ENCODE results near the gene PRKCSH. TPM values are rescaled to one million over a fixed set of nuclear protein-coding genes. Genes with fewer than 3 reads are reported as not detected.
"Not testable (repeated sequence)": the region's sequence is repeated elsewhere in the genome, so short reads cannot be mapped to it uniquely, and the experiment has no call there.

Gene PRKCSH
- total RNA-seq, 1 donor from 2014 or later, result 311 TPM

DNA sequence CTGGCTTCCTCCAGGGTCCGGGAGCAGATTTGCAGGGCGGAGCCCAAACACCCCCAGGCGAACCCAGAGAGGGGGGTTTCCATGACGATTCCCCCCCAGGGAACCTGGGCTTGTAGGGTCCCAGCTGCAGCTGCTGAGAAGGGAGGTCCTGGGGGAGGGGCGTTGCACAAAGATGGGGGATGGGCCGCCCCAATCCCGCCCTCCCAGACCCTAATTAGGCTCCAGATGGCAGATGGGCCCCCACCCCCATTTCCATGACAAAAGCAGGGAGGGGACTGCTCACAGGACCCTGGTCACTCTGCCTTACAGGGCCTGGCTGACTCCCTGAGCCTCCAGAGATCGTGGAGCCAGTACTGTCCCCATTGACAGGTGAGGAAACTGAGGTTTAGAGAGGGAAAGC lies 30.2 kb downstream of the PRKCSH start:
- intact Hi-C loops (cut with micrococcal nuclease), result no loop called here

DNA sequence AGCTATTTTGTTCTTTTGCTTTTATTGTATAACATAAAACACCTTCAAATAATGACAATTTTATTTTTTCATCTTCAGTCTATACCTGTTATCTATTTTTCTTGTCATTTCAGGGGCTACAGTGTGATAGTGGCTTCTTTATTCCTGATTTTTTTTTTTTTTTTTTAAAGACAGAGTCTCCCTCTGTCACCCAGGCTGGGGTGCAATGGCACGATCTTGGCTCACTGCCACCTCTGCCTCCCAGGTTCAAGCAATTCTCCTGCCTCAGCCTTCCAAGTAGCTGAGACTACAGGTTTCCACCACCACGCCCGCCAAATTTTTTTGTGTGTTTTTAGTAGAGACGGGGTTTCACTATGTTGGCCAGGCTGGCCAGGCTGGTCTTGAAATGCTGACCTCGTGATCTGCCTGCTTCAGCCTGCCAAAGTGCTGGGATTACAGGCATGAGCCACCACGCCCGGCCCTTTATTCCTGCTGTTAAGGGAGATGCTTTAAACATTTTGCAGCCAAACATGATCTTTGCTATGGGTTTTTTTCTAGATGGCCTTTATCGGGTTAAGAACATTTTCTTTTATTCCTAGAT lies 32.9 kb downstream of the PRKCSH start:
- intact Hi-C loops (cut with micrococcal nuclease), result not testable (repeated sequence)

DNA sequence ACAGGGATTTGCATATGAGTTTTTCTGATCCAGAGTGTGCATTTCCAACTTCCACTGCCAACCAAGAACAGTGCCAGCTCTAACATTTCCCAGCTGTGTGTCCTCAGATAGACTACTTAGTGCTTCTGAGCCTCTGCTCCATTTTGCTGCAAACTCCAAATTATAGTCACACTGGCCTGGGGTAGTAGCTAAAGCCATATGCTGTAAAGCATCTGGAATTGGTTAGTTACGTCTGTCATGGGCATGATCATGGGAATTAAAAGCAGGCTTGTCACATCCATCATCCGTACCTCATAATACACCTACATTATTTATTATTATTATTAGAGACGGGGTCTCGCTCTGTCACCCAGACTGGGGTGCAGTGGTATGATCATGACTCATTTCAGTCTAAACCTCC lies 38.3 kb downstream of the PRKCSH start:
- intact Hi-C loops (cut with micrococcal nuclease), result no loop called here

DNA sequence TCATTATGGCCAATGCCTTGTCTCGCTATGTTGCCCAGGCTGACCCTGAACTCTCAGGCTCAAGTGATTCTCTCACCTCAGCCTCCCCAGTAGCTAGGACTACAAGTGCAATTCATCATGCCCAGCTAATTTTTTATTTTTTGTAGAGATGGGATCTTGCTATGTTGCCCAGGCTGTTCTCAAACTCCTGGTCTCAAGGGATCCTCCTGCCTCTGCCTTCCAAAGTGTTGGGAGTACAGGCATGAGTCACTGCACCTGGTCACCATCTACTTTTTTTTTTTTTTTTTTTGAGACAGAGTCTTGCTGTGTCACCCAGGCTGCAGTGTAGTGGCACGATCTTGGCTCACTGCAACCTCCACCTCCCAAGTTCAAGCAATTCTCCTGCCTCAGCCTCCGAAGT lies 39.9 kb downstream of the PRKCSH start:
- intact Hi-C loops (cut with micrococcal nuclease), result not testable (repeated sequence)

DNA sequence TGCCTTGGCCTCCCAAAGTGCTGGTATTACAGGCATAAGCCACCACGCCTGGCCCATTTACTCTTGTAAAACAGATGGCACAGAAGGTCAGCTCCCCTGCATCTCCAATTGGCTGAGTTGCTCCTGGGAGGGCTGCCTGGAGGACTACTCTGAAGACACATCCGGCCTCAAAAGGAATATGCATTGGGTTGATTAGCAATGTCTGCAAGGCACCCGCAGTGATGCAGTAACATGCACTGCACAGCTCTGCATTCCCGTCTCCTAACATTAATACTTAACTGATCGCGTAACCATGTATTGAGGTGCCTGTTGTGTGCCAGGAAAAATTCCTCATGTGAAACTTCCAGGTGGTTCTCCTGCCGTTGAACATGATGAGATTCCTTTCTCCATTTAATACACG lies 40.4 kb downstream of the PRKCSH start:
- intact Hi-C loops (cut with micrococcal nuclease), result no loop called here

DNA sequence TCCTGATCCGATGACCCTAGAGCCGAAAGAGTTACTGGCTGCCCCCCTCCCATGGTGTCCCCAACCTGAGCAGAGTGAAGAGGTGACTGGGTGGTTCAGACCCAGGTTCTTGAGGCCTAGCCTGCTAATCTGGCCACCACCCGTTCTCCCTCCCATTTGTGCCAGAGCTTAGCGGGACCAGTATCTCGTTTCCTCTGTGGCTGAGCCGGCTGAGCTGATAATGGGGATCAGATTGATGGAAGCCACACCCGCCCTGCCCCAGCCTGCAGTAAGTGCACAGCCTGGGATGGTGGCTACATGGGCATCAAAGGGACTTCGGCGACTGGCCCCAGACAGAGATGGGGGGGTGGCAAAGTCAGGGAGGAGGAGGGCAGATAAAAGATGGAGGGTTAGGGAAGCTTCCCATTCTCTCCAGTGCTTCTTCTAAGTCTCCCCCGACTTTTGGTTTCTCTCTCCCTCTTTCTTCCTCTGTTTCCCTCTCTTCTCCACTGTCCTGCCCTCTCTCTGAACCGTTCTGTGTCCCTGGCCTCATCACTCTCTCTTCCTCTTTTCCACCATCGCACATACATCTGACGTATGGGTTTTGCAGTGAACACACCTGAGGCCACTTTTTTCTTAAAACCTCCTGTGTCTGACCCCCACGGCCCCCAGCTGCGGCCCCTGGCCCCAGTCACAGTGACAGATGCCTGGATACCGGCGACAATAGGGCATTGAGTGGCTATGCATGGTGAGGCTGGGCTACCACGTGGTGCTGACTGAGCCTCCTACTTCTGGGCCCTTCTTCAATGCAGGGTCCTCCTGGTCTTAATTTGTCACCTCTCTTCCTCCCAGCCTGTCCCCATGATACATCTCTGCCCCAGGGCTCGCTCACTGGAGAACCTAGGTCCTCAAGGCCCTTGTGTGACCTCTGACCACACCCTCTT lies 43.0 kb downstream of the PRKCSH start:
- intact Hi-C loops (cut with micrococcal nuclease), result no loop called here

DNA sequence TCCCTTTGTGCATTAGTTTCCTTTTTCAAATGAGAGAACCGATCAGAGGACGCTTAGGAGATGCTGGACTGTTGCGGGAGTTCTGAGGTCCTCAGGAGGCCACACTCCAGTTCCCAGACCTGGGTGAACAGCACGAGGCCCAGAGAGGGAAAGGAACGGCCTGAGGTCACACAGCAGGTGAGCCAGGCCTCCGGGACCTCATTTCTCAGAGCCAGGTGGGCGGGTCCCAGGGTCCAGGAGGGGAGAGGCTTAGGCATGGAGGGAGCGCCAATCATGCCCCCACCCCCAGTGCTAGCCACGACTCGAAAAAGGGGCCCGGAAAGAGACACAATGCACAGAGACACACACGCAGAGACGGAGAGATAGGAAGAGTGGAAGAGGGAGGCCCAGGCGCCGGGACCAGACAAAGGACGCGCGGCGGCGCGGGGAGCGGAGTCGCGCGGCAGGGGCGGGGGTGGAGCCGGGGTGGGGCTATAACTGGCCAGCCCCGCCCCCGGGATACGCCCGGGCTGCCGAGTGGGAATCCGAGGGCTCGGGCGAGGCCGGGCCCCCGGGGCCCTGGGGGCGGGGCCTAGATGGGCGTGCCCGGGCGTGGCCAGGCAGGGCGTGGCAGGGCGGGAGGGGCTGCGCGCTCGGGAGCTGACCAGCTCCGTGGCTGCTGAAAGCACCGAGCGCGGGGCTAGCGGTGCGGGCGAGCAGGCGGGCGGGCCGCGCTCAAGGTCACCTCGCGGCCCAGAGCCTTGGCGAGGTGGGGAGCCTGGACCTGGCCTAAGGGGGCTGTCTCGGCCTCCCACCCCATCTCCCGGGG lies 43.9 kb downstream of the PRKCSH start:
- intact Hi-C loops (cut with micrococcal nuclease), result no loop called here

DNA sequence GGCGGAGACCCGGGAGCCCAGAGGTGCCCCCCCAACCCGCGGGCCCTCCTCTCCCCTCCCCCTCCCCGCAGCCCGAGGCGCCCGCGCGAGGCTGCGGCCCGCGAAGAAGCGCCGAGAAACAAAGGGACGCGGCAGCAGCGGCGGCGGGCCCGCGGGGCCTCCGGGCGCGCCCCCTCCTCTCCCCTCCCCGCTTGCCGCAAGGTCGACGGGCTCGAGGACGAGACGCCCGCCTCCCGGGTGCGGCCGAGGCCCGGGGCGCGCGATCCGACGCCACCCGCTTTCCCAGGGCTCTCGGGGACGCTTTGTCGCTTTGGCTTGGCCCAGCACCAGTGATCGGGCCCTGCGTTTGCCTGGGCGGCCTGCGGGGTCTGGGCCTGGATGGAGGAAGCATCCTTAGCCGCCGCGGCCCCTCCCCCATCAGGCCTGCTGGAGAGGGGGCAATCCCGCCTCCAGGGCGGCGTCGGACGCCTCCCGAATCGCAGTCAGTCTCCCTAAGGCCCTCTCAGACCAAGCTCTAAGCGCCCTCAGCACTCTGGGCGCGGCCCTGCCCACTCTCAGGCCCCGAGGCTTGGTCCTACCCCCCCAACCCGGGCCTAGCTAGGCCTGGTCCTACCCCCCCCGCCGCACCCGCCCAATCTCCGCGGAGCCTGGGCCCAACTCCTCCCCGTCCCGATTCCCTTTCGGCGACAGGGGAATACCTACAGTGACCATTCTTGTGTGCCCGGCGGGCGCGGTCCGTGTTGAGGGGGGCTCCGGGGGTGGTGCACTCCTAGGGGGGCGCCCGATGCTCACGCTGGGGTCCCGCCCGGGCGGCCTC lies 44.7 kb downstream of the PRKCSH start:
- intact Hi-C loops (cut with micrococcal nuclease), result no loop called here

DNA sequence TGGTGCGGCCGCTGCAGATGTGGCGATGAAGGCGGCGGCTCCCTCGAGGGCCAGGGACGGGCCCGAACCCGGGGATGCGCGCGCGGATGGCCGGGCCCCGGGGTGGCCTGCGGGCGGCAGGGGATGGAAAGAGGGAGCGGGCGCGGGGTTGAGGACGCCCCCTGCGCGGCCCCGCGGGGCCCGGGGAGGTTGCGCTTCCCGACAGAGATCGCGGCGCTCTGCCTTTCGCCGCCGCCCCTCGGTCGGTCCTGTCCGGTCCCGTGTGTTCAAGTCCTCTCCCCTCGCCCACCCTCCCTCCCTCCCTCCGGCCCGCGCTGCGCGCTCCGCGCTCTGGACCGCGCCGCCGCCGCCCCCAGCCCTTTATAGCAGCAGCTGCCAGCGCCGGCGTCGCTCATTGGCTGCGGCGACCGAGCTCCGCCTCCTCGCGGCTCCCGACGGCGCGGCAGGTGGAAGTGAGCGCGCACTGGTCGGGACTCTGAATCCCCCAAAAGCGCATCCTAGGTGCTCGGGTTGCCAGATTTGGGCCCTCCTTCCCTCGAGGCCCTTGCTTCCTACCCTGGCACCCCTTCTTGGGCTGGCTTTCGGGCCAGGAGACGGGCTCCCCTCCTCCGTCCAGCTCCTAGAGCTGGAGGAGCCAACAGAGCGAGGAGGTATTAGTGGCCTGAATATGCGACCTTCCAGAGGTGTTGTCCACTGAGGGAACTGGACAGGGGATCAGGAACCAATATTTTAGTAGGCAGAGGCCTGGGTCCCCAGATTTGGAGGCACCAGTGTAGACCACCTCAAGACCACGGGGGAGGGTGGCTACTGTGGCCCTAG lies 45.5 kb downstream of the PRKCSH start, which contains the start of gene ELAVL3:
TSS of gene ELAVL3 (minus strand) at position 332 of the 819 bp plus-strand sequence. CDS start 438 bp downstream, outside the sequence.
- intact Hi-C loops (cut with micrococcal nuclease), result no loop called here

DNA sequence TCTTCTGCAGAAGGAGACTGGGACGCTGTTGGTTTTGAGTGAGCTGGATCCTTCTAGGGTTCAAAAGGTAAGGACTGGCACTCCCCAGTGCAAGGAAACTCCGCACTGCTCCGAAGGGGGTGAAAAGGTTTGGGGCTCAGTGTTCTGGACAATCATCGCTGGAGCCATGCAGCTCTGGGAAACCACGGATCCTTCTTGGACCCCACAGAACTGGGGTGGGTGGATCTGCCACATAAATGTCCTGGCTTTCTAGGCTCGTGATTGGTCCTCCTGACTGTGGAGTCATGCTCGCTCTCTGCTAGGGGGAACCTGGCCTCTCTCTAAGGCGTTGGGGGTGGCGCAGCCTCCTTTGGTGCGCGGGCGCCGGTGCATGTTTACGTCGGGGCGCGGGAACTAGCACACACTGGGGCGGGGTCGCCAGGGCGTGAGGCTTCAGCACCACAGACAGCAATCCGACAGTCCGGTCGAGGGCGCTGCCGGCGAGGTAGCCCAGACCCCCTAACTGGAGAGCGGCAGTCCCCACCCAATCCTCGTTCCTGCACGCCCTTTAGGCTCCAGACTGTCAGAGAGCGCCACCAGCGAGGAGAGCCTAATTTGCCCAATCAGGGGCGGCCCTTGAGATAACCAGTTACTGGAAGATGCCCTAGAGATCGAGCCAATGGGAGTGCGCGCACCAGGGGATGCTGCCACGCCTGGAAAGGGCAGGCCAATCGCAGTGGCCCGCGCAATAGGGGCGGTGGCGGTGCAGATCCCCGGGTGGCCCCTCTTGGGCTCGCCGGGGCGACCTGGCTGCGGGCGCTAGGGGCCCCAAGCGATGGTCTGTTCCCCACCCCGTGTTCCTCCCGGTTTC lies 46.3 kb downstream of the PRKCSH start:
- intact Hi-C loops (cut with micrococcal nuclease), result loop anchor here (1.0 to 2.0 kb wide), 12 partner anchors 24 to 393 kb away; partner anchors contain the start of genes CCDC159, ELOF1, LDLR and ODAD3

DNA sequence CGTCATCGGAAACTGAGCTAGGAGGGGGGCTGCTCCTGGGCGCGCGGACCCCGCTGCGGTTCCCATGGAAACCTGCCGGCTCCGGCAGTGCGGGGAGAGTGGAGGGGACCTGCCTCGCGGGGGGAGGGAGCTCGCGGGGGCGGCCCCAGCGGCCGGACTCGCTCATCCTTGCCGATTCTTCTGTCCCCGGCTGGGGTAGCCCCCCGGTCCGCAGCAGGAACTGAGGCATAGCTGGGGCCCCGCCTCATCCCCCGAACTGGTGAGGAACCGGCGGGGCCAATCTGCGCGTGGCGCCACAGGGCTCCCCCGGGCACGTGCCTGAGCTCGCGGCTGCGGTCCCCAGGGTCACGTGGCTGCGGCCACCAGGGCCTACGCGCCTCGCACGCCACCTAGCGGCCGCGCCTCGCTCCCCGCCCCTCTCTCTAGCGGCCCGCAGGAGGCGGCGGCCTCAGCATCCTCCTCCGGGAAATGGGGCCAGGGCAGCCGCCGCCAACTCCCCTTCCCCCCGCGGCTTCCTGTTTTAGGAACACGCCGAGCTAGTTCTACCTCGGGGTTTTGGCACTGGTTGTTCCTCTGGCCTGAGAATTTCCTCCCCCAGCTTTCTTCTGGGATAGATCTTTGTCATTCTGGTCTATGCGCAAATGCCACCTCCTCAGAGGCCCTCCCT lies 47.1 kb downstream of the PRKCSH start:
- intact Hi-C loops (cut with micrococcal nuclease), result loop anchor here (1.0 to 2.0 kb wide), 12 partner anchors 23 to 394 kb away; partner anchors contain the start of genes CCDC159, ELOF1, LDLR and ODAD3

DNA sequence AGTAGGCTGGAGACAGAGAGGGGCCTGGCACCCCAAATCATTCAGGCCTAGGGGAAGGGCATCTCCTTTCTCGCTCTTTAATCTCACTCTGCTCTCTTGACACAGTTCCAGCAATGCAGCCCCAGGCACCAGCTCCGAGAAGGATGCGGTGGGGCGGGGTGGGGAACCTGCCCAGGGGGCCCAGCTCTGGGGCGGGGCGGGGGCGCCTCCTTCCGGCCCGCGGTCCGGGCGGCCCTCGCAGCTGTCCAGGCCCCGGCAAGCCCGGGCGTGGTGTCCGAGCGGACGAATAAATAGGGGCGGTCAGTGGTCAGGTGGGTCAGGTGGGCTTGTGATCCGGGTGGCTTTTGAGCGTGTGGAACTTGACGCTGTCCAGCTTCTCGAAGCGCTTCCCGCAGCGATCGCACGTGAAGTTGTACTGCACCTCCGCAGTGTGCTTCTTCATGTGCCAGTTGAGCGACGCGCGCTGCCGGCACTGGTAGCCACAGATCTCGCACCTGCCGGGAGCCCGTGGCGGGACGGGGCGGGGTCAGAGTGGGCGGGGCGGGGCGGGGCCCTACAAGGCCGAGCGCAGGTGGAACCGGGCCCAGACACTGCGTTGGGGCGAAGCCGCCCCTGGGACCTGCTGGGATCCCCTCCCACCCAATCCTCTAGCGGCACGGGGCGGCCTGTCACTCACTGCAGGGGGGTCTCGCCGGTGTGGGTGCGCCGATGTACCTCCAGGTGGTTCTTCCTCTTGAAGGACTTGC lies 48.1 kb downstream of the PRKCSH start:
- intact Hi-C loops (cut with micrococcal nuclease), result loop anchor here (2.0 kb wide), 2 partner anchors 357 to 395 kb away; partner anchors contain the start of gene LDLR

DNA sequence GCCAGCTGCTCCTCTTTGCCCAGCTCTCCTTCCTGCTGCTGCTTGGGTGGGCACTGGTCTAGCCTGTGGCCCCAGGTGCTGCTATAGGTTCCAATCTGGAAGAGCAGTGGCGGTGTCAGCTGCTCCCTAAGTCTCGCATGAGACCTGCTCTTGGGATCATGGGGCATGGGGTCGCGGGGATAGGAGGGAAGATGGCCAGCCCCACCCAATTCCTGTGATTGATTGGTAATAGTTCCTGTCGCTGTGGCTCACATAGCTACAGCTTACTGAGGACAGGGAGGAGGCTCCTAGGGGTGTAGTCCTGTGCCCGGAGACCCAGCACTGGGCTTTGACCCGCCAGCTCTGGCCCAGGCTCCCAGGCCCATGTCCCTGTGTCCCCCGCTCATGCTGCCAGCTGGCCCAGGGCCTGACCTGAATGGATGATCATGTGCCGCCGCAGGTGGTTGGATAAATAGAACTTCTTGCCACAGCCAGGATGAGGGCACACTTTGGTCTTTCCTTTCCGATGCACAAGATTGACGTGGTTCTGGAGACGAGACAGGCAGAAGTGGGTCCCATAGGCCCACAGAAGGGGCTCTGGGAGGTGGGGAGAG lies 49.9 kb downstream of the PRKCSH start:
- intact Hi-C loops (cut with micrococcal nuclease), result no loop called here

DNA sequence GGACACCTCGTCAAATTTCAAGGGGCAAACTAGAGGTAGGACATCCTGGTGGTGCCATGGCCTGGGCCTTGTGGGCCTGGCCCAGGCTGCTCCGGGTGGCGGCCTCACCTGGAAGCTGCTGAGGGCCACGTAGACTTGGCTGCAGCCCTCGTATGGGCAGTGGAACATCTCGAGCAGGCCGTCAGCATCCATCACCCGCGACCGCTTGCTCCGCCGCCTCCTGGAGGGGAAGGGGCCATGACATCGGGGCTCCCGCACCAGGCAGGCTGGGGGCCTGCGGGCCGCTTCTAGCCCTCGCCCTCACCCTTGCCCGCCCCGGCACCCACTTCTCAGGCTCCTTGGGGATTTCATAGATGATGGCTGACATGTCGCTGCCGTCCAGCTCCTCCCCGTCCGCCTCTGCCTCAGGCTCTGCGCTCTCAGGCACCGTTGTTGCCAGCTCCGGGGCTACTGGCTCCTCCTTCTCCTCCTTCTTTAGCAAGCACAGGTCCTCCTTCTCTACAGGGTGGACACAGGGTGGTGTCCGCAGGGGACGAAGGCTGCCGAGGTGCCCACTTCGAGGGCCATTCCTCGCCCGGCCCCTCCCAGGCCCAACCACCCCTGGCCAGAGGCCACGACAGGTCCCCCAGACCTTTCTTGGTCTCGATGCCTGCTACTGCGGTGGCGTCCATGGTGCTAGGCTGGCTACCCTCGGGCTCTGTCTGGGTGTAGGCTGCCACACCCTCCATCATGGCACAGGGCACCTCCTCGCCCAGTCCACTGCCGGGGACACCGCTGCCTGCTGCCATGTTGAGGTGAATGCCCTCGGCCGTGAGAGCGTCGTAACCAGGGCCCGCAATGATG lies 51.4 kb downstream of the PRKCSH start:
- intact Hi-C loops (cut with micrococcal nuclease), result no loop called here

DNA sequence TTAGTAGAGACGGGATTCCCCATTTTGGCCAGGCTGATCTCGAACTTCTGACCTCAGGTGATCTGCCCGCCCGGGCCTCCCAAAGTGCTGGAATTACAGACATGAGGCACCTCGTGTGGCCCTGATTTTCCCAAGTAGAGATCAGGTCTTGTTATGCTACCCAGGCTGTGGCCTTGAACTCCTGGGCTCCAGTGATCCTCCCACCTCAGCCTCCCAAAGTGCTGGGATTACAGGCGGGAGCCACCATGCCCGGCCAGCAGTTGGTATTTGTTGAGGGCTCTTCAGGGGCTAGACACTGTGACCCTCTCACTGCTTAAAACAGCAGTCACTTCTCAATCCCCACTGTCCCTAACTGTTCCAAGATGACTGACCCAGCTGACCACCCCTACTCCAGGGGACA lies 53.9 kb downstream of the PRKCSH start:
- intact Hi-C loops (cut with micrococcal nuclease), result no loop called here

DNA sequence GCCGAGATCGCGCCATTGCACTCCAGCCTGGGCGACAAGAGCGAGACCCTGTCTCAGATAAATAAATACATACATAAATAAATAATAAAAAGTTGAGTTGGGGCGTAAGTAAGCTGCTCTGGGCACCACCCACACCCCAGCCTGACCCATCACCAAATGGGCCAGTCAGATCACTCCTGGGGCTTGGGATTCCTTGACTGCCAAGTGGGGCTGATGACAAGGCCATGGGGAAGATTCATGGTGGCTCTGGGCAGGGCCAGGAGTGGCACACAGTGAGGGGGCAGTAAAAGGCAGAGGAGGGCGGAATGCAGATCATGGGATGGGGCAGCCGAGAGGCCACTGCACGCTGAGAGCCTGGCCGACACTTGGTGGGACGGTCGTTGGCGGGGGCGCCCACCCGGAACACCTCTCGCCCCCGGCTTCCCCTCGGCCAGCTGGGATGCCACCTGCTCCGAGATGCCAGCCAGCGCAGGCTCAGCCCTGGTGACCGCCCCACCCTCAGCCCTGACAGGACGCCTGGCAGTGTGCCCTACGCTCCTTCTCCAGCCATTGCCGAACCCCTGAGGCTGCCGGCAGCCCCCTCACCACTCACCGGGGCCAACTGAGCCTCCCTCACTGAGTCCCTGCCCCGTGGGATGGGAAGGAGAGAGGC lies 59.3 kb downstream of the PRKCSH start:
- intact Hi-C loops (cut with micrococcal nuclease), result no loop called here

All from T-helper 1 cell treated with Interleukin-12 subunit alpha and Interleukin-12 subunit beta and Interleukin-4 antibody, amounts not matched to agents 30 ng/mL and 1 ng/mL, for 36 hours (primary cell).